ENCODE data around the gene RFC5.

DNA sequence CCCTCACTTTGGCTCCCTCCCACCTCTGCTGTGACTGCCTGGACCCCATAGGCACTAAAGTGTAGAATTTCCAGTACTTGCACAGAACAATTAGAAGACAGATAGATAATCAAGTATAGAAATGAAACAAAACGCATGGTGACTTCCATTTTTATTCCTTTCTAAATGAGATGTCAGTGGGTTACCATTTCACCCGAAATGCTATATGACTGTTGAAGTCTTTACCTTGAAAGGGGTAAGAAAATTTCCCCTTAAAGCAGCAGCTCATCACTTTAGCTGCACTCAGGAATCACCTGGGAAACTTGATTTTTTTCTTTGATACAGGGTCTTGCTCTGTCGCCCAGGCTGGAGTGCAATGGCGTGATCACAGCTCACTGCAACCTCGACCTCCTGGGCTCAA lies 35.2 kb upstream of the RFC5 start:
- no peak for TF ChIP-seq CTCF (IDR thresholded peaks at IDR 0.05)
- TF ChIP-seq EZH2phosphoT487 (IDR thresholded peaks at IDR 0.05) = no peak

Measured in neural progenitor cell (in vitro differentiated cells).